GM12801 (cell line): ENCODE measurements around the gene SETD5.

Experiments
- TF ChIP-seq, protein P1 (sequence below): IDR thresholded peaks from one replicate; pipeline ENCODE4 v1.5.1; 2011; ENCODE audit warnings: control low read depth; ENCODE audit not compliant: insufficient read length; ENCODE audit errors: extremely low read depth

The SETD5 gene

DNA sequence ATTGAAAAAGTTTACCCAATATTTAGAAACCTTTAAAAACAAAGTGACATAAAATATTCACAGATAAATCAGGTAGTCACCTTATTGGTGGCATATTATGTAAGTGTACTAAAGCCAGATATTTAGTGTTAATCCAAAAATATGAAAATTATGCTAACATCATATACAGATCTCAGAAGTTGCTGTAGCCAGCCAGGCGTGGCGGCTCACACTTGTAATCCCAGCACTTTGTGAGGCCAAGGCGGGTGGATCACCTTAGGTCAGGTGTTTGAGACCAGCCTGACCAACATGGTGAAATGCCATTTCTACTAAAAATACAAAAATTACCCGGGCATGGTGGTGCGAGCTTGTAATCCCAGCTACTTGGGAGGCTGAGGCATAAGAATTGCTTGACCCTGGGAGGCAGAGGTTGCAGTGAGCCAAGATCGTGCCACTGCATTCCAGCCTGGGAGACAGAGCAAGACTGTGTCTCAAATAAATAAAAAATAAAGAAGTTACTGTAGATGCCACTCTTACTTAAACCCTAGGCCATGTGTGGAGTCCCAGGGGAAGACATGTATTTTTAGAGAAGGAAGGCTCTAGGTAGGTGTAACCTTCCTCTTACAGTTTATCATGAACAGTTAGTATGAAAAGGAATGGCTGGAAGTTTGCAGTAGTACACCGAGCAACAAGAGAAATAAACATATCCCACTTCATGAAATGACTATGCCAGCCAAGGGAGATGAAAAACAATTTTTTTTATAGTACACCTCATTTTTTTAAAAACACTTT, 9.6 kb downstream of the SETD5 start:
- TF ChIP-seq, protein P1, sequence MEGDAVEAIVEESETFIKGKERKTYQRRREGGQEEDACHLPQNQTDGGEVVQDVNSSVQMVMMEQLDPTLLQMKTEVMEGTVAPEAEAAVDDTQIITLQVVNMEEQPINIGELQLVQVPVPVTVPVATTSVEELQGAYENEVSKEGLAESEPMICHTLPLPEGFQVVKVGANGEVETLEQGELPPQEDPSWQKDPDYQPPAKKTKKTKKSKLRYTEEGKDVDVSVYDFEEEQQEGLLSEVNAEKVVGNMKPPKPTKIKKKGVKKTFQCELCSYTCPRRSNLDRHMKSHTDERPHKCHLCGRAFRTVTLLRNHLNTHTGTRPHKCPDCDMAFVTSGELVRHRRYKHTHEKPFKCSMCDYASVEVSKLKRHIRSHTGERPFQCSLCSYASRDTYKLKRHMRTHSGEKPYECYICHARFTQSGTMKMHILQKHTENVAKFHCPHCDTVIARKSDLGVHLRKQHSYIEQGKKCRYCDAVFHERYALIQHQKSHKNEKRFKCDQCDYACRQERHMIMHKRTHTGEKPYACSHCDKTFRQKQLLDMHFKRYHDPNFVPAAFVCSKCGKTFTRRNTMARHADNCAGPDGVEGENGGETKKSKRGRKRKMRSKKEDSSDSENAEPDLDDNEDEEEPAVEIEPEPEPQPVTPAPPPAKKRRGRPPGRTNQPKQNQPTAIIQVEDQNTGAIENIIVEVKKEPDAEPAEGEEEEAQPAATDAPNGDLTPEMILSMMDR: no peak

DNA sequence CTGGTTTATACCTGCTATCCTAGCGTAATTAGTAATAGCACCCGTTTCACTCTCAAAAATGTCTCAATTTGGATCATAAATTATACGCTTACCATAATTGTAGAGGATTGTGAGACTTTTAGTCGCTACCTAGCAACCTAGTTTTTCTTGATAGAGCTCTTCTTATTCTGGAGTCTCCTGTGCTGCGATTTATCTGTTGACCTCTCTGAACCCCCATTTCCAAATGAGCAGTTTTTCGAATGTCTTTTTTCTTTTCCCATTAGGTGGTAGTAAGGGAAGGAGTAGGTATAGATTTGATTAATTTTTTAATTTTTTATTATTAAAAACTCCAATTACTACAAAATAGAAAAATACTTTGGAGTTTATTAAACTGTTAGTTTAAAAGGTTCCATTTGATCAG, 10.6 kb downstream of the SETD5 start:
- TF ChIP-seq, protein P1: no peak

DNA sequence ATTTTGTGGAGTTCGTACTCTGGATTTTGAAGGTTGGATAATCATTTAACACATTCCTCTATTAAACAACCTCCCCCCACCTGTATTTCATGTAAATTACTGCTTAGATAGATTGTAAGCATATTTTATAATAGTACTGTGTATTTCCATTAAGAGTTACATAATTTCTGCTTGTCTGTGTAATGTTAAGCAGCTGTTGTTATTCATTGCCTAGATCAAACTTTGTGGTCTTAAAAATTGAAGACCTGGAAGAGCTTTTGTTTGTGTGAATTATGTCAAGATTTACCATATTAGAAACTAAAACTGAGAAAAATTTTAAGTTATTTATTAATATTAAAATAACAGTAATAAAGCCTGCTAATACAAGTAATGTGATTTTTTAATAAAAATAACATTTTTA, 11.1 kb downstream of the SETD5 start:
- TF ChIP-seq, protein P1: no peak

DNA sequence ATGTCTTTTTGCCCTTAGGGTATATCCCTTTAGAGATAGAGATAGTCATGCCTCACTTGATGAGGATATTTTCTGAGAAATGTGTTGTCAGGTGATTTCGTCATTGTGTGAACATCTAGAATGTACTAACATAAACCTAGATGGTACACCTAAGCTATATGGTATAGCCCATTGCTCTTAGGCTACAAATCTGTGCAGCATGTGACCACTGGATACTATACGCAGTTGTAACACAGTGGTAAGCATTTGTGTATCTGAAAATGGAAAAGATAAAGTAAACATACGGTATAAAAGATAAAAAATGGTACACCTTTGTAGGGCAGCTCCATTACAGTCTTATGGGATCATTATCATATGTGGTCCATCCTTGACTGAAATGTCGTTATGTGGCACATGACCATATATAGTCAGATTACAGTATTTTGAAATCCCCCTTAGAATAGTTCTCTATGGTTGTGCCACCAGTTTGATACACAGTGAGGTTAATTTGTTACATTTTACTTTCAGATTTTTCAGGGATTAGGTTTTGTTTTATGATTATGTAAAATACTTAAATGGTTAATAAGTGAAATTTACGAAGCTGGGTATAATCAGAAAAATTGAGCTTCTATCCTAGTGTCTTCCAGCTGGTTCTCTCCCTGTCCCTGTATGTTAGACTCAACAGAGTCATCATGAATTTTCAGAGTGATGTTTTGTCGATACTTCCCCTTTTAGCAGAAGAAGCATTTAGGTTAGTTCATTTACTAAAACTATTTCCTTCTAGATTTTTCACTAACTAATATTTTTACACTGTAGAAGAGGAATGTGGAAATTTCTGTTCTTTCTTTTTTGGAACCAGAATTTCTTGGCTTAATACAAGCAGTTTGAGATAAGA, 12.8 kb downstream of the SETD5 start:
- TF ChIP-seq, protein P1: no peak

DNA sequence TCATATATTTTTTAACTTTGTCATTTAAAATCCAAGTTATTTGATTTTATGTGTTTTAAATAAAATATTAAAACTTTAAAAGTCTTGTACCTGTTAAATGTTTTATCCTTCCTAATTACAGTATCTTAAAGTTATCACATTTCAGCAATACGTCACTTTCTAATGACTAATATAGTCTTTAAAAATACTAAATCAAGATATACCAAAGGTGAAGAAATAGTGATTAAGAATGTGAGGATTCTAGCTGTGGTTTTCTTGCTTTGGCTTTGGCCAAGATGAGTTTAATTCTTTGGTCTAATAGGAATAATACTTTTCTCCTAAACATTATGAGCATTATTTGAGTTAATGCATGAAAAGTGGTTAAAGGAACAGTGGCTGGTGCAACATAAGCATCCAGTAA, 13.9 kb downstream of the SETD5 start:
- TF ChIP-seq, protein P1: no peak

DNA sequence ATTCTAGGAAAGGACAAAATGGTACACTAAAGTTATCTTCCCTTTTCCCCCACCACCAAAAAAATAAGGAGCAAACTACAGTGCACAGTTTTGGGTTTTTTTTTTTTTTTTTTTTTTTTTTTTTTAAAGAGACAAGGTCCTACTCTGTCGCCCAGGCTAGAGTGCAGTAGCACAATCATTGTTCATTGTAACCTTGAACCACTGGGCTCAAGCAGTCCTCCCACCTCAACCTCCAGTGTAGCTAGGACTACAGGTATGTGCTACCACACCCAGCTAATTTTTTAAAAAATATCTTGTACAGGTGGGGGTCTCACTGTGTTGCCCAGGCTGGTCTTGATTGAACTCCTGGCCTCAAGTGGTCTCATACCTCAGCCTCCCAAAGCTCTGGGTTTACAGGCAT, 14.9 kb downstream of the SETD5 start:
- TF ChIP-seq, protein P1: no peak

DNA sequence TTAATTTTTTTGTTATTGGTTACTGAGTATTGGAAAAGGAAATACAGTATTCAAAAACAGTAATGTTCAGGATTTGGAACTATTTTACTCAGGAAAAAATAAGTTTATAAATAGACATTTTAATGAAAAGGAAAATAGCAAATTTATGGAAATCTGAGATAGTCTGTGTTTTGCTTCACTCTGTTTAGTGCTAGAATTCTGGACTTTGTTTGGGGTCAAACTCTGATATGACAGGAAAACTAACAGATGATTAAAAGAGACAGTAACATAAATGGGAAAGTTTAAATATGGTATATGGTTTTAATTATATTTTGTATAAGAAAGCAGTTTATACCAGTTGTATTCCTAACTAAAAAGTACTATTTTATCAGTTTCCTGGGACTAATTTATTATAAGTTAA, 17.4 kb downstream of the SETD5 start:
- TF ChIP-seq, protein P1: no peak
